SK-N-SH (cell line): ENCODE results near the gene UCN. TPM values are rescaled to one million over a fixed set of nuclear protein-coding genes. Genes with fewer than 3 reads are reported as not detected.

Experiments
- CTCF ChIA-PET: fragments of 300-600, 350-600 bp; formaldehyde crosslinking; extraction: SDS; loops from one replicate; lab custom pipeline; 2021; lab: Yijun Ruan, JAX
- POLR2A ChIA-PET: fragments of 350-600 bp; sonication (Branson Sonifier 250); formaldehyde crosslinking; extraction: SDS; loops from one replicate; lab custom pipeline; 2020; ENCODE audit warnings: antibody characterized with exemption, inconsistent platforms; lab: Yijun Ruan, JAX
- DNase-seq: peaks from one replicate; pipeline ENCODE4 v3.0.0; 2012
- H2AFZ ChIP-seq: fragments of 200-600 bp; sonication (generic); 2 replicates; pipeline ENCODE4 v1.8.1; 2016; ENCODE audit warnings: antibody characterized with exemption, mild to moderate bottlenecking, low read depth
- H3F3A ChIP-seq: fragments of 200-600 bp; sonication (generic); replicated peaks from 2 replicates; pipeline ENCODE3; 2016; ENCODE audit warnings: antibody characterized with exemption, mild to moderate bottlenecking; ENCODE audit not compliant: insufficient read depth
- H3K27ac ChIP-seq, 2 experiments: fragments of 200-500 bp in 1 of 2; fragments of 200-600 bp in 1 of 2; sonication (Bioruptor generic) in 1 of 2; sonication (generic), shearing (Covaris generic) in 1 of 2; 2 replicates each; pipeline versions ENCODE4 v1.5.1 to v1.6.1; 2014 to 2016; ENCODE audit warnings: low read depth in 2 of 2, inconsistent platforms in 1 of 2, low read length in 1 of 2, mild to moderate bottlenecking in 1 of 2, mixed read lengths in 1 of 2
- H3K27me3 ChIP-seq: fragments of 200-600 bp; sonication (generic), shearing (Covaris generic); 2 replicates; pipeline ENCODE4 v1.6.1; 2016; ENCODE audit warnings: mixed run types; ENCODE audit not compliant: insufficient read depth
- H3K36me3 ChIP-seq, 2 experiments: fragments of 200-500 bp in 1 of 2; fragments of 200-600 bp in 1 of 2; sonication (Bioruptor generic) in 1 of 2; sonication (generic) in 1 of 2; replicated peaks in 1 of 2; 2 replicates each; pipeline versions ENCODE3 to v1.5.1; 2014 to 2016; ENCODE audit warnings: low read length in 1 of 2, mild to moderate bottlenecking in 1 of 2; ENCODE audit not compliant: insufficient read depth in 2 of 2, control insufficient read depth in 1 of 2
- H3K4me1 ChIP-seq, 2 experiments: fragments of 200-500 bp in 1 of 2; fragments of 200-600 bp in 1 of 2; sonication (Bioruptor generic) in 1 of 2; sonication (generic), shearing (Covaris generic) in 1 of 2; 2 replicates each; pipeline versions ENCODE4 v1.5.1 to v1.6.1; 2014 to 2016; ENCODE audit warnings: low read depth in 1 of 2, low read length in 1 of 2, mixed run types in 1 of 2; ENCODE audit not compliant: insufficient read depth in 2 of 2, control insufficient read depth in 1 of 2
- H3K4me2 ChIP-seq: fragments of 200-600 bp; sonication (generic), shearing (Covaris generic); 2 replicates; pipeline ENCODE4 v1.6.1; 2017; ENCODE audit warnings: mixed run types
- H3K4me3 ChIP-seq, 2 experiments: fragments of 200-500 bp in 1 of 2; fragments of 200-600 bp in 1 of 2; sonication (Bioruptor generic) in 1 of 2; sonication (generic), shearing (Covaris generic) in 1 of 2; 2 replicates each; pipeline versions ENCODE4 v1.5.1 to v1.8.1; 2014 to 2016; ENCODE audit warnings: low read depth in 2 of 2, inconsistent platforms in 1 of 2, low read length in 1 of 2, mild to moderate bottlenecking in 1 of 2, mixed read lengths in 1 of 2, moderate library complexity in 1 of 2
- H3K79me2 ChIP-seq: fragments of 200-600 bp; sonication (generic); 2 replicates; pipeline ENCODE4 v1.8.1; 2017; ENCODE audit warnings: mild to moderate bottlenecking; ENCODE audit not compliant: insufficient read depth
- H3K9ac ChIP-seq: fragments of 200-600 bp; sonication (generic); 2 replicates; pipeline ENCODE4 v1.6.1; 2017; ENCODE audit warnings: mixed run types
- H3K9me2 ChIP-seq: fragments of 200-600 bp; sonication (generic); 2 replicates; pipeline ENCODE4 v1.6.1; 2017; ENCODE audit warnings: mixed run types
- H3K9me3 ChIP-seq: fragments of 200-600 bp; sonication (generic); 2 replicates; pipeline ENCODE4 v1.6.1; 2017; ENCODE audit warnings: mixed run types, mild to moderate bottlenecking, moderate library complexity
- H4K20me1 ChIP-seq: fragments of 200-600 bp; sonication (generic); 2 replicates; pipeline ENCODE4 v1.6.1; 2017; ENCODE audit warnings: mild to moderate bottlenecking, mixed run types; ENCODE audit not compliant: insufficient read depth
- CTCF ChIP-seq: fragments of 200-600 bp; sonication (generic); IDR thresholded peaks from 2 replicates; pipeline ENCODE4 v1.6.1; 2017; ENCODE audit warnings: antibody characterized with exemption, mild to moderate bottlenecking, moderate library complexity
- EZH2phosphoT487 ChIP-seq: fragments of 200-600 bp; sonication (generic); IDR thresholded peaks from 2 replicates; pipeline ENCODE4 v1.6.1; 2017; ENCODE audit warnings: low read depth, mixed run types, mild to moderate bottlenecking, antibody characterized with exemption, moderate library complexity, borderline replicate concordance
- FOSL2 ChIP-seq: IDR thresholded peaks from 2 replicates; pipeline ENCODE4 v1.4.0; 2012; ENCODE audit warnings: low read depth, mild to moderate bottlenecking, moderate library complexity, borderline replicate concordance
- FOXJ3 ChIP-seq: sonication (generic); formaldehyde crosslinking; IDR thresholded peaks from 2 replicates; pipeline ENCODE4 v1.5.1; 2020; ENCODE audit warnings: mild to moderate bottlenecking, missing genetic modification reagents
- FOXM1 ChIP-seq: IDR thresholded peaks from 2 replicates; pipeline ENCODE4 v1.4.0; 2012; ENCODE audit warnings: low read depth, mild to moderate bottlenecking
- GABPA ChIP-seq: IDR thresholded peaks from 2 replicates; pipeline ENCODE4 v1.4.0; 2012; ENCODE audit warnings: low read depth, mild to moderate bottlenecking
- IRF3 ChIP-seq: fragments of 150-350 bp; IDR thresholded peaks from 2 replicates; pipeline ENCODE4 v1.6.1; 2016; ENCODE audit warnings: mild to moderate bottlenecking, low read depth, low read length
- JUND ChIP-seq: IDR thresholded peaks from 2 replicates; pipeline ENCODE4 v1.4.0; 2012
- NFIC ChIP-seq: IDR thresholded peaks from 2 replicates; pipeline ENCODE4 v1.4.0; 2012; ENCODE audit warnings: borderline replicate concordance
- NRF1 ChIP-seq: IDR thresholded peaks from 2 replicates; pipeline ENCODE4 v1.6.1; 2012; ENCODE audit warnings: low read depth, mild to moderate bottlenecking, low read length
- PBX3 ChIP-seq: IDR thresholded peaks from 2 replicates; pipeline ENCODE4; 2012
- RCOR1 ChIP-seq: fragments of 150-350 bp; IDR thresholded peaks from 2 replicates; pipeline ENCODE4 v1.6.1; 2017; ENCODE audit warnings: antibody characterized with exemption, low read length
- RFX5 ChIP-seq: IDR thresholded peaks from 2 replicates; pipeline ENCODE4 v1.6.1; 2012; ENCODE audit warnings: mild to moderate bottlenecking, improper control_type of control experiment, low read length
- TAF1 ChIP-seq: IDR thresholded peaks from 2 replicates; pipeline ENCODE4 v1.6.1; 2012; ENCODE audit warnings: low read depth, mild to moderate bottlenecking, low read length, moderate library complexity, borderline replicate concordance
- TCF12 ChIP-seq: IDR thresholded peaks from 2 replicates; pipeline ENCODE4 v1.4.0; 2012
- USF1 ChIP-seq: IDR thresholded peaks from 2 replicates; pipeline ENCODE4 v1.4.0; 2012; ENCODE audit warnings: low read depth, borderline replicate concordance
- USF2 ChIP-seq: fragments of 150-350 bp; IDR thresholded peaks from 2 replicates; pipeline ENCODE4 v1.6.1; 2017; ENCODE audit warnings: antibody characterized with exemption, low read length, low read depth, borderline replicate concordance
- WGBS: methylation state at CpG from one replicate; pipeline ENCODE4 v1.1.6; 2017; ENCODE audit warnings: low lambda C conversion rate; 5-methylcytosine and 5-hydroxymethylcytosine counted together
- polyA plus RNA-seq, 3 experiments: library from polyadenylated mRNA; depleted of rRNA; stranded (reverse); fragments of >200 nt; gene quantifications; 2 replicates each; pipeline ENCODE4 v1.2.3, GENCODE V29; 2012

UCN gene
- polyA plus RNA-seq, 1 of the 3 experiments (the other 2 are of a cell fraction), result 2.8 TPM

- Histone ChIP-seq H3K36me3 (peaks cover 5 to 19% of the 10 kb centered on the region in 2 experiments), H3K27me3 (no peaks in the 10 kb centered on the region), H2AFZ (no peak overlapping the region), H3K4me2 (no peak overlapping the region), H3F3A (no peaks in the 10 kb centered on the region), H3K9me2 (no peaks in the 10 kb centered on the region), H3K27ac (no peak overlapping the region), H3K79me2 (peaks cover 12% of the 10 kb centered on the region; the same call in 1 of the 2 replicates), H4K20me1 (no peaks in the 10 kb centered on the region), H3K9me3 (no peaks in the 10 kb centered on the region), H3K4me3 (no peak overlapping the region), H3K4me1 (peaks cover 0 to 10% of the 10 kb centered on the region in 2 experiments; a peak in 1 of 4 replicates), H3K9ac (no peak overlapping the region)
- POLR2A ChIA-PET, result interaction anchor here (0.6 to 1.8 kb wide), 3 partner anchors 8 to 35 kb away, joined by 3 to 11 read pairs (median 6); partner anchors contain the start of gene MPV17
- TF ChIP-seq TAF1, result no peak
- TF ChIP-seq EZH2phosphoT487, result no peak
- no peak for TF ChIP-seq PBX3
- TF ChIP-seq GABPA, result no peak
- no peak for TF ChIP-seq NFIC
- TF ChIP-seq JUND, result no peak
- no peak for TF ChIP-seq FOSL2
- TF ChIP-seq IRF3, result no peak
- no peak for TF ChIP-seq RCOR1
- TF ChIP-seq FOXJ3 (CRISPR knock-in tag), result no peak
- no peak for TF ChIP-seq TCF12
- no peak for TF ChIP-seq RFX5
- TF ChIP-seq USF2, result no peak
- no peak for TF ChIP-seq USF1
- no peak for TF ChIP-seq FOXM1
- TF ChIP-seq CTCF, result no peak
- no peak for TF ChIP-seq NRF1
- DNase-seq, result no peak
- 91% methylated on average over 8 of the region's 8 CpGs for WGBS
- CTCF ChIA-PET, result interaction anchor here (1.3 to 5.2 kb wide), 4 partner anchors 11 to 216 kb away, joined by 3 to 43 read pairs (median 6); no protein-coding TSS in a partner anchor
Observed at GRCh38 chr2:27315122-27315521, 6.9 kb upstream of the UCN start.
